Measurements from ENCODE around the gene TNF. TPM values are rescaled to one million over a fixed set of nuclear protein-coding genes. Genes with fewer than 3 reads are reported as not detected.
"Not testable (repeated sequence)": the region's sequence is repeated elsewhere in the genome, so short reads cannot be mapped to it uniquely, and the experiment has no call there.

Gene TNF
- total RNA-seq, 2 experiments from 2014 or later = 2.5 to 3.5 TPM

GRCh38 chr6:31587791-31588777, 12.7 kb downstream of the TNF start:
- intact Hi-C loops (cut with micrococcal nuclease; ENCODE audit: unreplicated experiment) = loop anchor here (10.0 kb wide), 1 partner anchor 183 kb away; the partner anchor contains the start of gene MICA
- 0 out of 2 replicates have a peak overlapping the region, but pooled peaks have one; percentile 9 for H3K4me2 ChIP-seq (ENCODE audit: low read length)

GRCh38 chr6:31588871-31589650, 13.7 kb downstream of the TNF start:
- DNase-seq (ENCODE audit: low spot score) = no peak
- Histone ChIP-seq H3K36me3 (ENCODE audit: insufficient read depth, low read length) (no peaks in the 10 kb centered on the region), H3K9me2 (ENCODE audit: insufficient read depth, low read length) (no peaks in the 10 kb centered on the region), H3K4me3 (ENCODE audit: low read depth, low read length, poor library complexity, severe bottlenecking) (no peak overlapping the region), H3K27ac (ENCODE audit: low read depth, low read length, poor library complexity, severe bottlenecking) (no peak overlapping the region), H3K4me1 (ENCODE audit: insufficient read depth, low read length, poor library complexity, severe bottlenecking) (peaks cover 59% of the 10 kb centered on the region), H4K20me1 (ENCODE audit: insufficient read depth, low read length) (no peaks in the 10 kb centered on the region), H3K9me3 (ENCODE audit: low read length) (no peaks in the 10 kb centered on the region), H3K79me2 (ENCODE audit: insufficient read depth, low read depth, low read length) (no peaks in the 10 kb centered on the region), H3K4me2 (ENCODE audit: low read length) (no peak overlapping the region), H2AFZ (ENCODE audit: low read length) (no peak overlapping the region)
- no TSS peak for BruUV-seq (replicated peaks)
- intact Hi-C loops (cut with micrococcal nuclease; ENCODE audit: unreplicated experiment) = loop anchor here (10.0 kb wide), 1 partner anchor 184 kb away; the partner anchor contains the start of gene MICA
- CTCF ChIA-PET (ENCODE audit: unreplicated experiment) = interaction anchor here (1.0 kb wide), 1 partner anchor 40 kb away, joined by 3 read pairs; no protein-coding TSS in a partner anchor
- POLR2A ChIA-PET = interaction anchor here (0.7 to 0.9 kb wide), 2 partner anchors 9 to 20 kb away, joined by 3 read pairs; no protein-coding TSS in a partner anchor
- no peak for TF ChIP-seq CTCF (conservative IDR thresholded peaks at IDR 0.05; ENCODE audit: low read length)
- no peak for TF ChIP-seq EZH2phosphoT487 (IDR thresholded peaks at IDR 0.05; ENCODE audit: borderline replicate concordance, low read depth, low read length)

More at GRCh38 chr6:31587791-31588777, 12.7 kb downstream of the TNF start:
- no peak overlapping the region for H2AFZ ChIP-seq (ENCODE audit: low read length)
- TF ChIP-seq EZH2phosphoT487 (IDR thresholded peaks at IDR 0.05; ENCODE audit: borderline replicate concordance, low read depth, low read length) = no peak
- no peak for TF ChIP-seq CTCF (conservative IDR thresholded peaks at IDR 0.05; ENCODE audit: low read length)
- H3K9me3 ChIP-seq (ENCODE audit: low read length) = no peaks in the 10 kb centered on the region
- no peak overlapping the region for H3K4me3 ChIP-seq (ENCODE audit: low read depth, low read length, poor library complexity, severe bottlenecking)
- CTCF ChIA-PET (ENCODE audit: unreplicated experiment) = interaction anchor here (0.6 to 1.7 kb wide), 4 partner anchors 10 to 27 kb away, joined by 3 to 5 read pairs (median 3); partner anchors contain the start of genes AIF1 and TNF
- DNase-seq (ENCODE audit: low spot score) = no peak
- H3K9me2 ChIP-seq (ENCODE audit: insufficient read depth, low read length) = no peaks in the 10 kb centered on the region
- H3K4me1 ChIP-seq (ENCODE audit: insufficient read depth, low read length, poor library complexity, severe bottlenecking) = peaks cover 63% of the 10 kb centered on the region
- no peaks in the 10 kb centered on the region for H4K20me1 ChIP-seq (ENCODE audit: insufficient read depth, low read length)
- no TSS peak for BruUV-seq (replicated peaks)
- POLR2A ChIA-PET = interaction anchor here (0.6 kb wide), 2 partner anchors 10 to 35 kb away, joined by 3 to 5 read pairs; no protein-coding TSS in a partner anchor
- no peak overlapping the region for H3K27ac ChIP-seq (ENCODE audit: low read depth, low read length, poor library complexity, severe bottlenecking)
- no peaks in the 10 kb centered on the region for H3K36me3 ChIP-seq (ENCODE audit: insufficient read depth, low read length)
- H3K79me2 ChIP-seq (ENCODE audit: insufficient read depth, low read depth, low read length) = no peaks in the 10 kb centered on the region

- POLR2A ChIA-PET = interaction anchor here (0.9 kb wide), 1 partner anchor 8 kb away, joined by 3 read pairs; no protein-coding TSS in a partner anchor
- H3K36me3 ChIP-seq (ENCODE audit: insufficient read depth, low read length); H3K9me3 ChIP-seq (ENCODE audit: low read length); H3K27ac ChIP-seq (ENCODE audit: low read depth, low read length, poor library complexity, severe bottlenecking); H3K79me2 ChIP-seq (ENCODE audit: insufficient read depth, low read depth, low read length); H4K20me1 ChIP-seq (ENCODE audit: insufficient read depth, low read length); H3K9me2 ChIP-seq (ENCODE audit: insufficient read depth, low read length); intact Hi-C loops (cut with micrococcal nuclease; ENCODE audit: unreplicated experiment); H2AFZ ChIP-seq (ENCODE audit: low read length); H3K4me3 ChIP-seq (ENCODE audit: low read depth, low read length, poor library complexity, severe bottlenecking); H3K4me2 ChIP-seq (ENCODE audit: low read length); DNase-seq (ENCODE audit: low spot score); BruUV-seq (replicated peaks); CTCF ChIA-PET (ENCODE audit: unreplicated experiment): not testable (repeated sequence)
- peaks cover 45% of the 10 kb centered on the region for H3K4me1 ChIP-seq (ENCODE audit: insufficient read depth, low read length, poor library complexity, severe bottlenecking)
These were observed 15.3 kb downstream of the TNF start for GRCh38 chr6:31590691-31591090.
